HG03045 (cell line): ENCODE measurements around the gene IL3RA.

ENCODE experiments used
- ATAC-seq: cut with Tn5 transposase; IDR thresholded peaks from one replicate; pipeline ENCODE4 v1.9.1; 2021; ENCODE audit warnings: mild to moderate bottlenecking, moderate library complexity; ENCODE audit not compliant: unreplicated experiment

The IL3RA gene

DNA sequence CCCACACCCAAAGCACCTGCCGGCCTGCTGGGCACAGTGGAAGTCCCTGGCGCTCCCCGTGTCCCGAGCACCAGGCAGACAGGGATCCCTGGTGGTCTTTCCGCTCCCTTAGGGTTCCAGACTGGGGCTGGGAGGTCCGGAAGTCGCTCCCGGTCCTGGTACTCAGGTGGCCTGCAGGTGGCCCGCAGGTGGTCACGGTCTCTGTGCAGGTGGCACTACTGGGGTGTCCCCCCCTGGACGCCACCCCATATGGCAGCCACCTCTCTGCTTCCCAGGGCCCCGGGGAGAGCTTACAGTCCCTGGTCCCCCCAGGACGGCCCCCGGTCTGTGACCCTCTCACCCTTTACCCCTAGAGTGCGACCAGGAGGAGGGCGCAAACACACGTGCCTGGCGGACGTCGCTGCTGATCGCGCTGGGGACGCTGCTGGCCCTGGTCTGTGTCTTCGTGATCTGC is 41.7 kb downstream of the IL3RA start:
- no peak for ATAC-seq

DNA sequence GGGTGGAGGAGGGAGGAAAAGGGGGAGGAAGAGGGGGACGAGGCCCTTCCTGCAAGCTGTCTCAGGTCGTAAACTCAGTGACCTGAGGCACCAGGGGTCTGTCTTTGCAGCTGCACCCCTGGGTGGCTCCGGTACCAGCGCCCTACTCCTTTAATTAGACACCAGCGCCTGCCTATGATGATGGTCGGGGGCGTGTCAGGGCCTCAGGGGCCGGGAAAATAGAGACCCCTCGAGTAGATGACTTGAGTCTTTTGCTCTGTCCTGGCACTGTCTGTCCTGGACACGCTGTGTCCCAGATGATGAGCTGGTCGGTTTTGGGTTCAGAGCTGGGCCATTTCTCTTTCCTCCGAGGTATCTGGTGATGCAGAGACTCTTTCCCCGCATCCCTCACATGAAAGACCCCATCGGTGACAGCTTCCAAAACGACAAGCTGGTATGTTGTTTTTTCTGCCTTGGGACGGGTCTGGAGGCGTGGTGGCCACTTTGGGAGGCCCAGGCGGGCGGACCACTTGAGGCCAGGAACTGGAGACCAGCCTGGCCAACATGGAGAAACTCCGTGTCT is 44.2 kb downstream of the IL3RA start:
- no peak for ATAC-seq

DNA sequence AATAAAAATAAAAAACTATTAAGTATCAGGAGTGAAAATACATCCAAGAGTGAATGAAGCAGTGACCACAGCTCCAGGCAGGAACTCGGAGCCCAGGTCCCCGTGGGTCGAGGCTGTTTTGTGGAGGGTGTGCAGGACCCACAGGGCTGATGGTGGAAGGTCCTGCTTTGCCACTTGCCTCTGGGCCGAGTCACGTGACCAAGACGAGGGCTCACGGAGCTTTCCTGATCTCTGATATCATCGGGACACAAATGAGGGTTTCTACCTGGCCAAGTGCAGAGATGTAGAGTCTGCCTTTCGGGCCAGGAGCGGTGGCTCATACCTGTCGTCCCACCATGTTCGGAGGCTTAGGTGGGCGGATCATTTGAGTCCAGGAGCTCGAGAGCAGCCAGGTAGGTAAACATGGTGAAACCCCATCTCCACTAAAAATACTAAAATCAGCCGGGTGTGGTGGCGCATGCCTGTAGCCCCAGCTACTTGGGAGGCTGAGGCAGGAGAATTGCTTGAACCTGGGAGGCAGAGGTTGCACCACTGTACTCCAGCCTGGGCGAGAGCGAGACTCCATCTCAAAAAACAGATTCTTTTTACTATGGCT is 48.2 kb downstream of the IL3RA start:
- no peak for ATAC-seq

DNA sequence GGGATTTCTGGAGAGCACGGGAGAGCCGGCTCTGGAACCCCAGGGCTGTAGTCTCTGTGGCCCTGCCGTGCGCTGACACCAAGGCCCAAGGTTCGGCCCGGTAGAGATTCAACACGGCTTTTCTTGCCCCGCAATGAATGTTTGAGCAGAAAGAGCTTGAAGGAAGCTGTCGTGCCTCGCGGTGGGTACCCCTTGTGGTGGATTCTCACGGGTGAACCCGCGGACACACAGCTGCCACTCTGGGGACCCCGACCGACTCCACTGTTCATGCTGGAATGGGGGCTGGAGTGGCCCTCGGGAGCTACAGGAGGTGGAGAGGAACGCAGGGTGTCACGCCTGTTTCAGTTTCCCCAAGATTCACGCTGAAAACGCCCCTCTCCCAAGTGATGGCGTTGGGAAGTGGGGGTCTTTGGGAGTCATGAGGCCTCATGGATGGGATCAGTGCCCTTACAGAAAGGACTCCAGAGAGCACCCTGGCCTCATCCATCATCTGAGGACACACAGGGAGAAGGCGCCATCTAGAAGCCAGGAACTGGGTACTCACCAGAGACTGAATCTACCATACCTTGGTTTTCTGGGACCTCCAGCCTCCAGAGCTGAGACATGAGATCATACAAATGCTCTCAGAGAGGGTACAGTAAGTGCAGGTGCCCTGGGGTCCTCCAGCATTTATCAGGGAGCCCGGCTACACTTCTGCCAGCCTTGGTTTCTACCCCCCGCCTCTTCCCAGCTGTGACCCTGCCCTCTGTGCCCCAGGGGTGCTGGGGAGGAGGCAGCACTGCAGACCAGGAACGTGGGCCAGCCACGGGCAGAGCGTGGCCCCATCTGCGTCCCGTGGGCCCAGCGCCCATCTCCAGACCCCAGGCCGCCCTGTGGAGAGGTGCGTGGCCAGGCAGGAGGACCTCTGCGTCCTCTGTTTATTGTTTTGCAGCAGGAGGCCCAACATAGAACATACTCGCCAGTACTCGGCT is 49.0 kb downstream of the IL3RA start:
- no peak for ATAC-seq

DNA sequence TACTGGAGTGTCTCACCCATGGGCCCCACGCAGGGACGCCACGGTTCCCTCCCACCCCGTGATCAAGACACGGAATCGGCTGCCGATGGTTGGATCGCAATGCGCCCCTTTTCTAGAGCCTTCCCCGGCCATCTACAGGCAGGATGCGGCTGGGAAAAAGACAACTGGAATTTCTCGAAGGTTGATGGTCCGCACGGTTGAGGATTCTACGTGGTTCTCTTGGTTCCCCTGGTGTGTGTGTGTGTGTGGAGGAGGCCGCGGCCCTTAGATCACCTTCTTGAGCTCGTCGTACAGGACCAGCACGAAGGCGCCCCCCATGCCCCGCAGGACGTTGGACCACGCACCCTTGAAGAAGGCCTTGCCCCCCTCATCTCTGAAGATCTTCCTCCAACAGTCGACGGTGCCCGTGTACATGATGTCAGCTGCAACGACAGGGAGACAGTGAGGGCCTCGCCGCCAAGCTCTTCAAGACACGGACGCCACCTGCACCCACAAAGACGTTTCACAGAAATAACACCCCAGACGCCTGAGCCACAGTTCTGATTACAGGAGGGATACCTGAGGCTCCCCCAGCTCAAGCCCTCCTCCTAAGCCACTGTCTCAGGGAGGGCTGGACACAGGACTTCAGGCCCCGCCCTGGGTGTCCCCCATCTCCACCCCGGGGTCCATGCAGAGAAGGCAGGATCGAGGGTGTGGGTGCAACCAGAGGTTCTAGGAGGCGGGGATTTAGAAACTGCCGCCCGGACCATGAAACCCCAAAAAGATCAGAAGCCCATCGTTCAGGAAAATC is 49.9 kb downstream of the IL3RA start:
- ATAC-seq = no peak

DNA sequence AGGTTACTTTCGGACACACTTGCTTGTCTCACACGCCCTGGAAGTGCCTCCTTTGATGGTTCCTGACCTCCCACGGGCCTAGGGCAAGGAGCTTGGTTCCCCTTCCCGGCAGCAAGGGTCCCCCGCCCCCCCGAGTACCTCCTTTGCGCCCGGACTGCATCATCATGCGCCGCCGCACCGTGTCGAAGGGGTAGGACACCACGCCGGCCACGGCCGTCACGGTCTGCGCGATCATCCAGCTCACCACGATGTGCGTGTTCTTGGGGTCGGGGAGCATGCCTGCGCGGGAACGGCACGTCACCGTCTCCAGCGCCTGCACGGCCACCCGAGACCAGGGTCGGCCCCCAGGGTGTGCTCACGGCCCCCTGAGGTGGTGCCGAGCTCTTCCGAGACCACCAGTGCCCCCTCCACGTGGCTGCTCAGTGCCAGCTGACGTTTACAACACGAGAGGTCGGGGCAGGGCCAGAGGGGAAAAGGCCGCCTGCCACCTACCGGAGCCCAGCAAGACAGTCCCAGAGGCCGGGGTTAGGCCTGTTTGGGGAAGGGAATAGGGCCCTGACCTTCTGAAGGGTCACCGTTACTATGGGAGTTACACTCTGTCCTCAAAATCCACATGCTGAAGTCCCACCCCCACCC is 50.7 kb downstream of the IL3RA start:
- no peak for ATAC-seq

DNA sequence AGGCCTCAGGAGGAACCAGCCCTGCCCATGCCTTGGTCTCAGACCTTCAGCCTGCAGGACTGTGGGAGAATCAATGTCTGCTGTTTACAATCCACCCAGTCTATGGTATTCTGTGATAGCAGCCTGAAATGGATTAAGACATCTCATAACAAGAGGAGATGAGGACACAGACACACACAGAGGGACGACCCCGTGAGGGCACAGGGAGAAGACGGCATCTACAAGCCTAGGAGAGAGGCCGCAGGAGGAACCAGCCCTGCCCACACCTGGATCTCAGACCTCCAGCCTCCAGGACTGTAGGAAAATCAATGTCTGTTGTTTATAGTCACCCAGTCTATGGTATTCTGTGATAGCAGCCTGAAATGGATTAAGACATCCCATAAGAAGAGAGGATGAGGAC is 52.1 kb downstream of the IL3RA start:
- no peak for ATAC-seq

DNA sequence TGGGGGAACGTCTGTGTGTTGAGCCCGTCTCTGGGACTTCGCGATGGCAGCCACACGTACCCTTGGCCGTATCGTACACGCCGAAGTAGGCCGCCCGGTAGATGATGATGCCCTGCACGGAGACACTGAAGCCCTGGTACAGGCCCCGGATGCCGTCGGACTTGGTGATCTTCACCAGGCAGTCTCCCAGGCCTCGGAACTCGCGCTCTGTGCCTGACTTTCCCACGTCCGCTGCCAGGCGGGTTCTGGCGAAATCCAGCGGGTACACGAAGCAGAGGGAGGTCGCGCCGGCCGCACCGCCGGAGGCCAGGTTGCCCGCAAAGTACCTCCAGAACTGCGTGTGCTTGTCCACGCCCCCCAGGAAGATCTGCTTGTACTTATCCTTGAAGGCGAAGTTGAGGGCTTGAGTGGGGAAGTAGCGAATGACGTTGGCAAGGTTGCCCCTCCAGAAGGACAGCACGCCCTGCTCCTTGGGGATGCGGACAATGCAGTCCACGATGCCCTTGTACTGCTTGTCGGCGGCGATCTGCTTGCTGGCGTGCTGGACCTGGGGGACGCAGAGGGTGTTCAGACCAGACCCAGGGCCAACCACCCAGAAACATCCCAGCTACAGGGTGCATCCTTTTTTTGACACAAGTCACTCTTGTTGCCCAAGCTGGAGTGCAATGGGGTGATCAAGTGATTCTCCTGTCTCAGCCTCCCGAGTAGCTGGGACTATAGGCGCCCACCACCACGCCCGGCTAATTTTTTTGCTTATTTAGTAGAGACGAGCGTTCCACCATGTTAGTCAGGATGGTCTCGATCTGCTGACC is 52.8 kb downstream of the IL3RA start:
- no peak for ATAC-seq

DNA sequence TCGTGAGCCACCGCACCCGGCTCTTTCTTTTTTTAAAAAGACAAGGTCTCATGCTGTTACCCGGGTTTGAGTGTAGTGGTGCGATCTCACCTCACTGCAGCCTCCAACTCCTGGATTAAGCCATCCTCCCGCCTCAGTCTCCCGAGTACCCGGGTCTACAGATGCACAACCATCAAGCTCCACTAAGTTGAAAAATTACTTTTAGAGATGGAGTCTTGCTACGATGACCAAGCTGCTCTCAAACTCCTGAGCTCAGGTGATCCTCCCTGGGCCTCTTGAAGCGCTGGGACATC is 53.4 kb downstream of the IL3RA start:
- ATAC-seq = no peak

DNA sequence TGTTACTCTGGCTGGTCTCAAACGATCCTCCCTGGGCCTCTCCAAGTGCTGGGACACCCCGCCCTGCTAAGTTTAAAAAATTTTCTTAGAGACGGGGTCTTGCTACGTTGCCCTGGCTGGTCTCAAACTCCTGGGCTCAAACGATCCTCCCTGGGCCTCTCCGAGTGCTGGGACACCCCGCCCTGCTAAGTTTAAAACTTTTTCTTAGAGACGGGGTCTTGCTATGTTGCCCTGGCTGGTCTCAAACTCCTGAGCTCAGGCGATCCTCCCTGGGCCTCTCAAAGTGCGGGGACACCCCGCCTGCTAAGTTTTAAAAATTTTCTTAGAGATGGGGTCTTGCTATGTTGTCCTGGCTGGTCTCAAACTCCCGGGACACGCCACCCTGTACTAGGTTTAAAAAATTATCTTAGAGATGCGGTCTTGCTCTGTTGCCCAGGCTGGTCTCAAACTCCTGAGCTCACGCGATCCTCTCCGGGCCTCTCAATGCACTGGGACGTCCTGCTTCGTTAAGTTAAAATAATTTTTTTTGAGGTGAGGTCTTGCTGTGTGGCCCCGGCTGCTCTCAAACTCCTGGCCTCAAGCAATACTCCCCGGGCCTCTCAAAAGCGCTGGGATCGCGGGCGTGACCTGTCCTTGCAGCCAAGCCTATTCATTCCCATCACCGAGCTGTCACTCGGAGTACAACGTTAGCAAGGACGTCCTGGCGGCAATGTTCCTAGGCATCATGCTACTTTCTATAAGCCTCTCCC is 54.2 kb downstream of the IL3RA start:
- no peak for ATAC-seq

DNA sequence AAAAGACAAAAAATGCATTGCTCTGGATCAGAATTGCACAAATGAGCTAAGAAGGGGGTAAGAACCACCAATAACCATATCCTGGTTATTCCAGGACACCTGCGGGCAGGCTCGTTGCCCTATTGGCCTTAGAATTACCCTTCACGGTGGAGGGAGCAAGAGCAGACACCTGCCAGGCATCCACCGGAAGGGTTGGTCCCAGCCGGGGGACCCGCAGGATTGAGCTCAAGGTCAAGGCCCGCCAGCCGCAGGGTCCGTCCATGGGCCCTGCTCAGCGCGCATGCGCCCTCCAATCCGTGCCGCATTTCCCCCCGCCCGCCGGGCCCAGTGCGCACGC is 54.8 kb downstream of the IL3RA start:
- no peak for ATAC-seq

DNA sequence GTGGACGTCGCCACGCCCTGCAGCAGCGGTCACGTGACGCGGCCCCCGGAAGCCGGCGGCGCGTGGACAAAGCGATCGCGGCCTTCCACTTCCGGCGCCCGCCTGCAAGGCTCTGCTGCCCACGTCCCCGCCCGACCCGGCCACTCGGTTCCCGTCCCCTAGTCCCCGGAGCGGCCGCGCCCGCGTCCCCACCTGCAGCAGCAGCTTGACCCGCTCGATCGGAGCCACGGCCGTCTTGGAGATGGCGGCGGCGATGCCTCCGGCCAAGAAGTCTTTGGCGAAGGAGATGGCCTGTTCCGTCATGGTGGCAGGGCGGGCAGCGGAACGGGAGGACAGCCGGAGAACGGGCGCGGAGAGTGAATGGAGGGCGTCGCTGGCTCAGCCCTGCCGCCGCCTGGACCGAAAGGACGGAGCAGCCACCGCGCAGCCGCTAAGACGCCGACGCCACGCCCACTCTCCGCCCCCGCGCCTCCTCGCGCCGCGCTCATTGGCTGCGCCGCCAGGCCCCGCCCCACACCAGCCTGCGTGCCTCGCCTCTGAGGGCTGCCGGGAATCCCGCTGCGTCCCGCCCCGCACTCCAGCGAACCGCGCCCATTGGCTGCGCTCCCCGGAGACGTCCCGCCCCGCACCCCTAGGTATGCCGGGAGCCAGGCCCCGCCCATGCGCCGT is 55.3 kb downstream of the IL3RA start, which contains the start of gene SLC25A6:
SLC25A6 (minus strand) TSS at position 407 of the 669 bp plus-strand sequence; CDS start at position 303, 104 bp downstream.
- ATAC-seq = peak; percentile 91

DNA sequence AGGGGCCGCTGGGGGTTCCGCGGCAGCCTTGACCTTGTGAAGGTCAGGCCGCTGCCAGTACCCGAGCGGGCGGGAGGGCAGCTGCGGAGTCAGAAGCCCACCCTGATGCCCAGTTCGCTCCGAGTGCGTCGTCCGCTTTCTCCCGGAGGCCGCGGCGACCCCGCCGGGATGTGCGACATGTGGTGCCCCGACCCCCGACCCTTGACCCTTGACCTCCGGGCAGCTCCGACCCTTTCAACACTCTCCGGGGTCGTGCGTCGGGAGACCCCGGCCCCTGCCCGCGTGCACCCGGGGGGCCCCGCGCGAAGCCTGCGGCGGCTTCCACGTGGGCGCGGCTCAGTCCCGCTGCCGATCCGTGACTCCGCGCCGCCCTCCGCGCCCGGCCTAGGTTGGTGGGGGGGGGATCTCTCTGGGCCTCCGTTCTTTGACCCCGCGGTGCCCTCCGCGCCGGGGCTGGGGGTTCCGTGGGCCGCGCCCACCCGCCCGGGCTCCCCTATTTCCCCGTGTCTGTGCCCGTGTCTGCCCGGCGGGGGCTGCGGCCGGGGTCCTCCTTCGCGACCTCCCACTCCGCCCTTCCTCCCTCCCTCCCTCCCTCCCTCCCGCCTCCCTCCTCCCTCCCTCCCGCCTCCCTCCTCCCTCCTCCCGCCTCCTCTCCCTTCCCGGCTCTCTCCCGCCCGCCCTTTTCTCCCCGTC is 55.9 kb downstream of the IL3RA start:
- peak; percentile 20 for ATAC-seq

DNA sequence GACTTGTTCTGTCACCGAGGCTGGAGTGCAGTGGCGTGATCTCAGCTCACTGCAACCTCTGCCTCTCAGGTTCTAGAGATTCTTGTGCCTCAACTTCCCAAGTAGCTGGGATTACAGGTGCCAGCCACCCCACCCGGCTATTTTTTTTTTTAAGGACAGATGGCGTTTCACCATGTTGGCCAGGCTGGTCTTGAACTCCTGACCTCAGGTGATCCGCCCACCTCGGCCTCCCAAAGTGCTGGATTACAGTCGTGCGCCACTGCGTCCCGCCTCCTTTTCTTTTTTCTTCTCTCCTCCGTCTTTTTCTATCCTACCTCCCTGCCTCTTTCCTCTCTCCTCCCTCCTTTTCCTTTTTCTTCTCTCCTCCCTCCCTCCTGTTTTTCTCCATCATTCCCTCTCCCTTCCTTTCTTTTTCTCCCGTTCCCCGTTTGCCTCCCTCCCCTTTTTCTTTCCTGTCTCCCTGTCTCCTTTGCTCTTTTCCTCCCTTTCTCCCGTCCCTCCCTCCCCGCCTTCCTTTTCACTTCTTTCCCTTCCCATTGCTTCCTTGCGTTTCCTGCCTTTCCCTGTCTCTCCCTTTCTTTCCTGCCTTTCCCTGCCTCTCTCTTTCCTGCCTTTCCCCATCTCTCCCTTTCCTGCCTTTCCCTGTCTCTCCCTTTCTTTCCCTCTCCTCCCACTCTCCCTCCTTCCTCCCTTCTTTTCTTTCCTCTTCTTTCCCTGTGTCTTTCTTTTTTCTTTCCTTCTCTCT is 57.5 kb downstream of the IL3RA start:
- no peak for ATAC-seq

DNA sequence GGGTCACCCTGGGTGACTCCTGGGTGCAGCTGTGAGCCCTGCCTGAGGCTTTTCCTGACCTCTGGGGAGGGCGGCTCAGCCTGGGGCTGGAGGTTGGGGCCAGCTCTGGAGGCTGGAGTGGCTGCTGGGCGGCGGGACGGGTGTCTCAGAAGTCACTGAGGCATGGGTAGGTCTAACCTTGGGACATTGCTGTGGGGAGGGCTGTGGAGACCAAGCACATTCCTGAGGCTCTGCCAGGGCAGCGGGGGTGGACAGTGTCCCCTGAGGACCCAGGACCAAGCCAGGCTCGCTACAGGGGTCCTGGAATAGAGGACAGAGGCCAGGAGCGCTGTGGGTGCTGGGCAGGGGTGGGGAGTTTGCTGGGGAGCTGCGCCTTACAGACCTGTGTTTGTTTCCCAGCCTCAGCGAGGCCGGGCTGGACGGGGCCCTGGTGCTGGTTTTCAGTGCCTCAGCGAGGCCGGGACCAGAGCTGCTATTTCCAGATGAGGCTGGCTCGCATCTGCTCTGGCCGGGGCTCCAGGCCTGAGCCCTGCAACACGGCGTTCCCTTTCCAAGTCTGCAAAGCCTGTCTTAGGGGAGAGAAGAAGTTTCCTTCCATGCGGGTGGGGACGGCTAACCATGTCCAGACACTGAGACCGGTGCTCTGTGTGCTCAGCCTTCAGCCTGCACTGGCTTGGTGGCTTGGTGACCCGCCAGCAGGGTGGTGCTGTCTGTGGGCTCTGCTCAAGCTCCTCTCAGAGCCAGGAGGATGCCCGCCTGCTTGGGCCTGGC is 58.3 kb downstream of the IL3RA start:
- ATAC-seq = no peak

DNA sequence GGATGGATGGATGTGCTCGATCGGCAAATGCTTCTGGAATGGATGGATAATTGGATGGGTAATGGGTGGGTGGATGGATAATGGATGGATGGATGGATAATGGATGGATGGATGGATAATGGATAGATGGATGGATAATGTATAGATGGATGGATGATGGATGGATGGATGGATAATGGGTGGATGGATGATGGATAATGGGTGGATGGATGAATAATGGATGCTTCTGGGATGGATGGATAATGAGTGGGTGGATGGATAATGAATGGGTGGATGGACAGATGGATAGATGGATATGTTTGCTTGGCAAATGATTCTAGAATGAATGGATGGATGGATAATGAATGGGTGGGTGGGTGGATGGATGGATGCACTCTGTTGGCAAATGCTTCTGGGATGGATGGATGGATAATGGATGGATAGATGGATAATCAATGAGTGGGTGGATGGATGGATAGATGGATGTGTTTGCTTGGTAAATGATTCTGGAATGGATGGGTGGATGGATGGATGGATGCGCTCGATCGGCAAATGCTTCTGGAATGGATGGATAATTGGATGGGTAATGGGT is 59.1 kb downstream of the IL3RA start:
- no peak for ATAC-seq
